Measurements from ENCODE around the gene USP25.
"Not testable (repeated sequence)": the region's sequence is repeated elsewhere in the genome, so short reads cannot be mapped to it uniquely, and the experiment has no call there.

The USP25 gene

DNA sequence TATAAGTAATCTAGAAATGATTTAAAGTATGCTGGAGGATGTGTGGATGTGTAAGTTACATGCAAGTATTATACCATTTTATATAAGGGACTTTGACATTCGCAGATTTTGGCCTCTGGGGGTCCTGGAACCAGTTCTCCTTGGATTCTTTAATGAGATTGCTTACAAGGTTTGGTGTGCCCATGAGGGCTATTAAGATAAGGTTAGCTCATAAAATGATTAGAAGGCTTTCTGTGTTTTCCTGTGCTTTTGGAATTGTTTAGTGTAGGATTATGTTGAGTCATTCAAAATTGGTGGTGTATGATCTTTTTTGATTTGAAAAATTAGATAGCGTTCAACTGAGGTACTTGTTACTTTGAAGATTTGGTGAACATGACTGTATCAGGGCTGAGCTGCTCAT lies 5.6 kb downstream of the USP25 start (continued):
- no peak for TF ChIP-seq ZNF558 (tag by site-specific recombination; IDR thresholded peaks at IDR 0.05)
- TF ChIP-seq, protein P1, sequence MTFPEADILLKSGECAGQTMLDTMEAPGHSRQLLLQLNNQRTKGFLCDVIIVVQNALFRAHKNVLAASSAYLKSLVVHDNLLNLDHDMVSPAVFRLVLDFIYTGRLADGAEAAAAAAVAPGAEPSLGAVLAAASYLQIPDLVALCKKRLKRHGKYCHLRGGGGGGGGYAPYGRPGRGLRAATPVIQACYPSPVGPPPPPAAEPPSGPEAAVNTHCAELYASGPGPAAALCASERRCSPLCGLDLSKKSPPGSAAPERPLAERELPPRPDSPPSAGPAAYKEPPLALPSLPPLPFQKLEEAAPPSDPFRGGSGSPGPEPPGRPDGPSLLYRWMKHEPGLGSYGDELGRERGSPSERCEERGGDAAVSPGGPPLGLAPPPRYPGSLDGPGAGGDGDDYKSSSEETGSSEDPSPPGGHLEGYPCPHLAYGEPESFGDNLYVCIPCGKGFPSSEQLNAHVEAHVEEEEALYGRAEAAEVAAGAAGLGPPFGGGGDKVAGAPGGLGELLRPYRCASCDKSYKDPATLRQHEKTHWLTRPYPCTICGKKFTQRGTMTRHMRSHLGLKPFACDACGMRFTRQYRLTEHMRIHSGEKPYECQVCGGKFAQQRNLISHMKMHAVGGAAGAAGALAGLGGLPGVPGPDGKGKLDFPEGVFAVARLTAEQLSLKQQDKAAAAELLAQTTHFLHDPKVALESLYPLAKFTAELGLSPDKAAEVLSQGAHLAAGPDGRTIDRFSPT (tag by site-specific recombination; IDR thresholded peaks at IDR 0.05): peak; percentile 38
- TF ChIP-seq ZNF133 (tag by site-specific recombination; IDR thresholded peaks at IDR 0.05): no peak
- no peak; the same call in 1 of the 2 replicates for TF ChIP-seq TRIM28 (IDR thresholded peaks at IDR 0.05; ENCODE audit: borderline replicate concordance, low read length)

GRCh38 chr21:15735931-15736330 lies 6.1 kb downstream of the USP25 start:
- H3K27ac ChIP-seq (ENCODE audit: extremely low read depth, low read depth, low read length); H3K36me3 ChIP-seq (ENCODE audit: control insufficient read depth in 2 of 2, insufficient read depth in 1 of 2, low read length in 2 of 2); POLR2A ChIA-PET; H3K4me3 ChIP-seq (ENCODE audit: low read depth, low read length); H3K9me3 ChIP-seq (ENCODE audit: control insufficient read depth, insufficient read depth, low read depth, low read length): not testable (repeated sequence)
- CTCF ChIA-PET: interaction anchor here (1.2 kb wide), 1 partner anchor 28 kb away, joined by 5 read pairs; no protein-coding TSS in a partner anchor
- H3K4me1 ChIP-seq (ENCODE audit: control insufficient read depth, insufficient read depth, low read length): peaks cover 37% of the 10 kb centered on the region
- TF ChIP-seq PRDM10 (tag by site-specific recombination; IDR thresholded peaks at IDR 0.05) (peak; percentile 56), ZSCAN4 (tag by site-specific recombination; IDR thresholded peaks at IDR 0.05) (peak; percentile 39; the same call in 1 of the 2 replicates)

- H3K9me3 ChIP-seq (ENCODE audit: control insufficient read depth, insufficient read depth, low read depth, low read length); POLR2A ChIA-PET; H3K27ac ChIP-seq (ENCODE audit: extremely low read depth, low read depth, low read length); H3K36me3 ChIP-seq (ENCODE audit: control insufficient read depth in 2 of 2, insufficient read depth in 1 of 2, low read length in 2 of 2); H3K4me3 ChIP-seq (ENCODE audit: low read depth, low read length): not testable (repeated sequence)
- H3K4me1 ChIP-seq (ENCODE audit: control insufficient read depth, insufficient read depth, low read length): peaks cover 44% of the 10 kb centered on the region
- CTCF ChIA-PET: interaction anchor here (0.7 kb wide), 1 partner anchor 15 kb away, joined by 3 read pairs; no protein-coding TSS in a partner anchor
- TF ChIP-seq FEZF1 (tag by site-specific recombination; IDR thresholded peaks at IDR 0.05) (0 out of 2 replicates have a peak, but pooled peaks have one; percentile 27), TCF7L2 (IDR thresholded peaks at IDR 0.05; ENCODE audit: borderline replicate concordance, low read depth, low read length) (0 out of 2 replicates have a peak, but pooled peaks have one; percentile 38), GLIS2 (tag by site-specific recombination; IDR thresholded peaks at IDR 0.05) (0 out of 2 replicates have a peak, but pooled peaks have one; percentile 20)
Measured at GRCh38 chr21:15738779-15739178, 9.0 kb downstream of the USP25 start.

- ChIA-PET CTCF (no interaction called here), POLR2A (no interaction called here)
- Histone ChIP-seq H3K4me3 (ENCODE audit: low read depth, low read length) (no peak overlapping the region), H3K36me3 (ENCODE audit: control insufficient read depth in 2 of 2, insufficient read depth in 1 of 2, low read length in 2 of 2) (no peaks in the 10 kb centered on the region), H3K9me3 (ENCODE audit: control insufficient read depth, insufficient read depth, low read depth, low read length) (no peaks in the 10 kb centered on the region), H3K27ac (ENCODE audit: extremely low read depth, low read depth, low read length) (no peak overlapping the region), H3K4me1 (ENCODE audit: control insufficient read depth, insufficient read depth, low read length) (peaks cover 33% of the 10 kb centered on the region)
- 0 out of 2 replicates have a peak, but pooled peaks have one; percentile 34 for TF ChIP-seq SCRT1 (tag by site-specific recombination; IDR thresholded peaks at IDR 0.05; ENCODE audit: borderline replicate concordance)
- TF ChIP-seq, protein P2, sequence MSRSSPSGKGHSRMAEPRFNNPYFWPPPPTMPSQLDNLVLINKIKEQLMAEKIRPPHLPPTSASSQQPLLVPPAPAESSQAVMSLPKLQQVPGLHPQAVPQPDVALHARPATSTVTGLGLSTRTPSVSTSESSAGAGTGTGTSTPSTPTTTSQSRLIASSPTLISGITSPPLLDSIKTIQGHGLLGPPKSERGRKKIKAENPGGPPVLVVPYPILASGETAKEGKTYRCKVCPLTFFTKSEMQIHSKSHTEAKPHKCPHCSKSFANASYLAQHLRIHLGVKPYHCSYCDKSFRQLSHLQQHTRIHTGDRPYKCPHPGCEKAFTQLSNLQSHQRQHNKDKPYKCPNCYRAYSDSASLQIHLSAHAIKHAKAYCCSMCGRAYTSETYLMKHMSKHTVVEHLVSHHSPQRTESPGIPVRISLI (tag by site-specific recombination; IDR thresholded peaks at IDR 0.05): peak; percentile 78
- no peak for TF ChIP-seq MYNN (tag by site-specific recombination; IDR thresholded peaks at IDR 0.05; ENCODE audit: borderline replicate concordance)
Measured at GRCh38 chr21:15740383-15740782, 10.6 kb downstream of the USP25 start.

Data from HEK293 (cell line).